Activated CD4-positive, alpha-beta memory T cell treated with anti-CD3 and anti-CD28 coated beads for 36 hours (primary cell): ENCODE results near the gene FARP2. TPM values are rescaled to one million over a fixed set of nuclear protein-coding genes. Genes with fewer than 3 reads are reported as not detected.

Experiments
- CTCF ChIA-PET: fragments of 350-600 bp; sonication (Branson Sonifier 250); formaldehyde crosslinking; loops from one replicate; lab custom pipeline; 2021; ENCODE audit warnings: antibody characterized with exemption, inconsistent platforms; lab: Charles Lee
- POLR2A ChIA-PET: fragments of 350-600 bp; sonication (Branson Sonifier 250); formaldehyde crosslinking; loops from one replicate; lab custom pipeline; 2021; ENCODE audit warnings: antibody characterized with exemption; lab: Charles Lee
- DNase-seq: peaks from one replicate; pipeline ENCODE4 v3.0.0-alpha.2; 2020
- H3K27ac Mint-ChIP-seq: one replicate; pipeline ENCODE4 v1.8.0; 2021; ENCODE audit warnings: mixed read lengths
- H3K27me3 Mint-ChIP-seq: one replicate; pipeline ENCODE4 v1.8.0; 2021; ENCODE audit warnings: mixed read lengths
- H3K36me3 Mint-ChIP-seq: one replicate; pipeline ENCODE4 v1.8.0; 2021; ENCODE audit warnings: mixed read lengths
- H3K4me1 Mint-ChIP-seq: one replicate; pipeline ENCODE4 v1.8.0; 2021; ENCODE audit warnings: low read depth, mixed read lengths
- H3K4me3 Mint-ChIP-seq: one replicate; pipeline ENCODE4 v1.8.0; 2021; ENCODE audit warnings: mild to moderate bottlenecking, mixed read lengths
- H3K9me3 Mint-ChIP-seq: one replicate; pipeline ENCODE4 v1.8.0; 2021; ENCODE audit warnings: mixed read lengths
- intact Hi-C: fragments of 100-400 bp; cut with micrococcal nuclease; formaldehyde crosslinking; loops from one replicate; pipeline ENCODE4 v1.15.1; 2023
- total RNA-seq, 2 experiments: library from RNA; stranded (reverse); gene quantifications; one replicate each; pipeline ENCODE4 v1.2.3, GENCODE V29; 2021

FARP2 gene
- total RNA-seq, 2 experiments from 2014 or later, result 25.1 to 29.5 TPM

DNA sequence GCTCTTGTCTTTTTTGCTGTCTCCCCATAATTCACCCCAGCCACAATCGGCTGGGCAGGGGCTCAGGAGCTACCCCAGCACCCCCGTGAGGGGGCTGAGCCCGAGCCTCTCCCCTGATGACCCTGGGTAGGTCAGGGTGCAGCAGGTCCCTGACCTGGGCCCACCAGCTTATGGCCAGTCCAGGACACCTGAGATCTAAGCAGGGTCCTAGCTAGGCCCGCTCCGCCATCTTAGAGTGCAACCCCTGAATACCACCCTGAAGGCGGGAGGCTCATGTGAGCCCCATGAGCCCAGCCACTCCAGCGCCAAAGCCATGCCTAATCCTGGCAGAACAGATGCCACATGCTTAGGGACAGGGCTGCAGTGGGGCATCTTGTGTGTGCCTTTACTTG is 136.1 kb downstream of the FARP2 start:
- no peak overlapping the region for H3K4me3 Mint-ChIP-seq
- no peaks in the 10 kb centered on the region for H3K4me1 Mint-ChIP-seq
- DNase-seq, result no peak
- no peaks in the 10 kb centered on the region for H3K27me3 Mint-ChIP-seq
- peaks cover under 1% of the 10 kb centered on the region for H3K36me3 Mint-ChIP-seq
- no peak overlapping the region for H3K27ac Mint-ChIP-seq
- ChIA-PET POLR2A (no interaction called here), CTCF (no interaction called here)
- intact Hi-C loops, result no loop called here
- H3K9me3 Mint-ChIP-seq, result no peaks in the 10 kb centered on the region

DNA sequence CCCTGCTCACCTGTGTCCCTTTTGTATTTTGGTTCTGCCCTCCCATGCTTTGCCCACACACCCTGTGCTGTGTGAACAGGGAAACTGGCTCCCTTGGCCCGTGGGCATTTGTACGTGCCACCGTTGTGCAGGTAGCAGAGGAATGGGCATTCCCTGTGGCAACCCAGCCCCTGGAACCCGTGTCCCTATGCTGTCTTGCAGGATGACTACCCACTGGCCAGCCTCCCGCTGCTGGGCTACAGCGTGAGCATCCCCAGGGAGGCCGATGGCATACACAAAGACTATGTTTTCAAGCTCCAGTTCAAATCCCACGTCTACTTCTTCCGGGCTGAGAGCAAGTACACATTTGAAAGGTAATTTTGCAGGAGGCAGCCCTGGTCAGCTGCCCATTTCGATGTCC is 137.0 kb downstream of the FARP2 start:
- DNase-seq, result no peak
- POLR2A ChIA-PET, result no interaction called here
- Mint-ChIP-seq H3K4me3 (no peak overlapping the region), H3K4me1 (no peaks in the 10 kb centered on the region), H3K9me3 (no peaks in the 10 kb centered on the region), H3K27me3 (no peaks in the 10 kb centered on the region), H3K27ac (no peak overlapping the region), H3K36me3 (peaks cover 1% of the 10 kb centered on the region)
- intact Hi-C loops, result no loop called here
- CTCF ChIA-PET, result interaction anchor here (1.2 kb wide), 1 partner anchor 134 kb away, joined by 3 read pairs; no protein-coding TSS in a partner anchor

DNA sequence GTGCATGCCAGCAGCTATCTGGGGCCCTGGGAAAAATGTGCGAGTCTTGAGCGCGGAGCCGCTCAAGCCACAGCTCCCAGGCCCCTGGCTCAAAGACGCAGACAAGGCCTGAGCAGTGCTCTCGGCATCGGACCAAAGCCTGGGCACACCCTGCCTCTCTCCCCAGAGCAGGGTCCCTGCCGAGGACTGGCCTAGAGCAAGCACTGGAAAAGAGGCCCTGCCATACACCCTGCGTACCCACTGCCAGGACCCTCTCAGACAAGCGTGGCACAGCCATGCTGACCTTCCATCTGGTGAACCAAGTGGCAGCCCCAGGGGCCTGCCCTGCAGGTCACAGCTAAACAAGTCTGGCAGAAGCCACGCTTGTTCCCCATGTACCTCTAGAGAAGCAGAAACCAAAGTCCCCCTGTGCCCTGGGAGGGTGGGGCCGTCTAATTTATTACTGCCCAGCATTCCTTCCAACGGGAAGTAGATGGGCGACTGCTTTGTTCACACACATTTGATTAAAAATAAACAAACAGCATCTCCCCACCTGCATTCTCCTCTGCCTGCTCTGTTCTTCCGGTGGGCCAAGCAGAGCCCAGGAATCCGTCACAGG is 138.3 kb downstream of the FARP2 start:
- Mint-ChIP-seq H3K4me3 (no peak overlapping the region), H3K27me3 (no peaks in the 10 kb centered on the region), H3K9me3 (no peaks in the 10 kb centered on the region), H3K27ac (no peak overlapping the region), H3K36me3 (peaks cover 4% of the 10 kb centered on the region), H3K4me1 (no peaks in the 10 kb centered on the region)
- POLR2A ChIA-PET, result interaction anchor here (0.6 kb wide), 1 partner anchor 13 kb away, joined by 3 read pairs; no protein-coding TSS in a partner anchor
- DNase-seq, result no peak
- CTCF ChIA-PET, result no interaction called here
- intact Hi-C loops, result no loop called here

- H3K36me3 Mint-ChIP-seq, result peaks cover 4% of the 10 kb centered on the region
- no peaks in the 10 kb centered on the region for H3K9me3 Mint-ChIP-seq
- H3K27ac Mint-ChIP-seq, result no peak overlapping the region
- no peaks in the 10 kb centered on the region for H3K27me3 Mint-ChIP-seq
- ChIA-PET POLR2A (no interaction called here), CTCF (no interaction called here)
- H3K4me3 Mint-ChIP-seq, result no peak overlapping the region
- intact Hi-C loops, result no loop called here
- no peak for DNase-seq
- no peaks in the 10 kb centered on the region for H3K4me1 Mint-ChIP-seq
These were observed 139.3 kb downstream of the FARP2 start for GRCh38 chr2:241495172-241496002.

DNA sequence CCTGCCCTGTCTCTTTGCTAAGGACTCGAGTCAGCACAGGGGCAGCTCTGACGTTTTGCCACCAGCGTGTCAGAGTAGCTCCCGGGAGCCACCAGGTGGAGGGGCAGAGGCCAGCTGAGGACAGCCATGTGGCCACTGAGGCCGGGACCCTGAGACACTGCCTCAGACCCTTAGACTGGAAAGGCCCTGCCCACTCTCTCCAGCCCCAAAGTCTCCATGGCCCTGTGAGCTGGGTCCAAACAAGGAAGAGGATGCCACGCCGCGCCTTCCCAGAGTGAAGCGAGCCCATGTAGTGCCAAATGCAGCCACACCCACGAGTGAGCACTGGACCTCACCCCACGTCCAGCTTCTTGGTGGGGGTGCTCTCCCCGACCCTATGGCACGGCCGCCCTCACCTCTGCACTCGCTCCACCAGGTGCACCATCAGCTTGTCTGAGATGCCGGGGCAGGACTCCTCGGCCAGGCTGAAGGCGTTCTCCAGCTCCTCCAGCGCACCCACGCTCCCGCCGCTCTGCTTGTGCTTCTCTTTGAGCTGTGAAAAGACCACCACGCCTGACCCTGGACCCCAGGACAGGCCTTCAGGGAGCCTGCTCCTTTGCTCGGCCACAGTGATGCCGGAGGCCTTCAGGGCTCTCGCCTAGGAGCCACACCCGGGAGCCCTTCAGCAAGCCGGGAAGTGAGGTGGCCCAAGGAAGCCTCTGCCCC is 140.1 kb downstream of the FARP2 start:
- Mint-ChIP-seq H3K27me3 (no peaks in the 10 kb centered on the region), H3K27ac (no peak overlapping the region), H3K4me1 (no peaks in the 10 kb centered on the region), H3K9me3 (no peaks in the 10 kb centered on the region), H3K4me3 (no peak overlapping the region), H3K36me3 (peaks cover 4% of the 10 kb centered on the region)
- POLR2A ChIA-PET, result no interaction called here
- intact Hi-C loops, result no loop called here
- no peak for DNase-seq
- CTCF ChIA-PET, result no interaction called here

GRCh38 chr2:241496904-241497877 is 141.1 kb downstream of the FARP2 start:
- no peaks in the 10 kb centered on the region for H3K4me1 Mint-ChIP-seq
- POLR2A ChIA-PET, result no interaction called here
- no peak overlapping the region for H3K27ac Mint-ChIP-seq
- H3K27me3 Mint-ChIP-seq, result no peaks in the 10 kb centered on the region
- peaks cover 4% of the 10 kb centered on the region for H3K36me3 Mint-ChIP-seq
- intact Hi-C loops, result no loop called here
- CTCF ChIA-PET, result no interaction called here
- no peaks in the 10 kb centered on the region for H3K9me3 Mint-ChIP-seq
- H3K4me3 Mint-ChIP-seq, result no peak overlapping the region
- no peak for DNase-seq

DNA sequence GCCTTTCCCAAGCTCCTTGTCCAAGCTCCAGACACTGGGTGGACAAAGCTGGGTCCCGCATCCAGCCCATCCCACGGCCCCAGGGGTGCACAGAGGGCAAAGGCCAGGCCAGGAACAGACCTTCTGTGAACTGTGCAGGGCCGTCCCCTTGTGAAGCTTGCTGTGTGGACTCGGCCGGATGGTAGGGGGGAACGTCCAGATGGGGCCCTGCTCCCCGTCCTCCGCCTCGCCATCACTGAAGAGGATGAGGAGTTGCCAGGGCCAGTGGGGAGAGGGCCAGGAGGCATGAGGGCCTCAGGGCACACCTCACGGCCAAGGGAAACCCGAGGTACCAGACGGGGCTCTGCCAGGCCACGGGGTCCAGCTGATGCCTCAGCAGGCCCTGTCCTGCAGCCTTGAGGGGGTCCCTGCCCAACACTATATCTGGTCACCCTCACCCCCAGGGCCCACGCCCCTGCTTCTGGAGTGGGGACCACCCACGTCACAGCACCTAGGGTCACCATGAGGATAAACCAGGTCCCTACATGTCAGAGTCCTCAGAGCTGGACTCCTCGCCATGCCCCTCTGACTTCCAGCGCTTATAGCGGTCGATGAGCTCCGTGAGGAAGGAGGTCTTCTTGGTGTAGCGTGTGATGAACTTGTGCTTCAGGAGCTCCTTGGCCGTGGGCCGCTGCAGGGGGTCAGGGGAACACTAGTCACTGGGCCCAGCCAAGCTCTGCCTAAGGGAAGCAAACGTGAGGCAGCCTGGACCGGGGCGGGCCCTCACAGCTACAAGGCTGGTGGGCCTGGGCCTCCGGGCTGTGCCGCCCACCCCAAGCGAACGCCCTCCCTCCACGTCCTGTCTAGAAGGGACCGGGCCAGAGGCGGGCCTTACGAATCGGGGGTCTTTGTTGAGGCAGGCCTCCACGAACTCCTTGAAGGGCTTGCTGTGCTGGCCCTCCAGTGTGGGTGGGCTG is 142.3 kb downstream of the FARP2 start:
- H3K36me3 Mint-ChIP-seq, result peaks cover 4% of the 10 kb centered on the region
- intact Hi-C loops, result no loop called here
- CTCF ChIA-PET, result no interaction called here
- no peaks in the 10 kb centered on the region for H3K9me3 Mint-ChIP-seq
- no peaks in the 10 kb centered on the region for H3K4me1 Mint-ChIP-seq
- no peak overlapping the region for H3K27ac Mint-ChIP-seq
- POLR2A ChIA-PET, result no interaction called here
- H3K27me3 Mint-ChIP-seq, result no peaks in the 10 kb centered on the region
- H3K4me3 Mint-ChIP-seq, result no peak overlapping the region
- no peak for DNase-seq

DNA sequence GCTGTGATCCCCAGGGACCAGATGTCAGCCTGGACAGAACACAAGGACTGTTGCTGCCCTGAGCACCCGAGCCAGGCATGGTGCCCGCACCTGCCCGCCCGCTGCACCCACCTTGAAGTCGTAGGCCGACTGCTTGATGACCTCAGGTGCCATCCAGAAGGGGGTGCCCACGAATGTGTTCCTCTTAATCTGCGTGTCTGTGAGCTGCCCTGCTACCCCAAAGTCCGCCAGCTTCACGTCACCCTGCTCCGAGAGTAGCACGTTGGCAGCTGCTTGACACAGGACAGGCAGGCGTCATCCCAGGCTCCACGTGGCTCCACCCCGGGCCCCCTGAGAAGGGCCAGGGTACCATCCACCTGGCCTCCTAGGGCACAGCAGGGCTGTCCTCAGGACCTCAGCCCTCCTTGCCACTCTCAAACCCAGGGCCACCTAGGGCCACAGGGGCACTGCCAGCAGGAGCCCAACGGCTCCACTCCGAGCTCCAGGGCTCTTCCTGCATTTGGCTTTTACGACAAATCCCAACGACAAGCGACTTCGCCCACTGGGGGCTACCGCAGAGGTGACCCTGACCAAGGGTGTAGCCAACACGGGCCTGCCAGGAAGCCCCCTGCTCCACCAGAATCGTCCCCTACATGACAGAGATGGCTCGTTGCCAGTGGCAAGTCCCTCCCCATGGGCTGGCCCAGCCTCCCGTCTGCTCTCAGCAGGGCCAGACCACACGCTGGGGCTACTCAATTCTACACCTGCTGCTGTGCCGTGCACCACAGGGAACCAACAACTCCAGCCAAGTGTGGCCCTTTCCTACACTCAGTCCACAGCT is 143.3 kb downstream of the FARP2 start:
- H3K4me1 Mint-ChIP-seq, result no peaks in the 10 kb centered on the region
- intact Hi-C loops, result no loop called here
- no peaks in the 10 kb centered on the region for H3K27me3 Mint-ChIP-seq
- H3K4me3 Mint-ChIP-seq, result no peak overlapping the region
- H3K9me3 Mint-ChIP-seq, result no peaks in the 10 kb centered on the region
- no peak for DNase-seq
- H3K36me3 Mint-ChIP-seq, result peaks cover 4% of the 10 kb centered on the region
- H3K27ac Mint-ChIP-seq, result no peak overlapping the region
- ChIA-PET POLR2A (no interaction called here), CTCF (no interaction called here)

DNA sequence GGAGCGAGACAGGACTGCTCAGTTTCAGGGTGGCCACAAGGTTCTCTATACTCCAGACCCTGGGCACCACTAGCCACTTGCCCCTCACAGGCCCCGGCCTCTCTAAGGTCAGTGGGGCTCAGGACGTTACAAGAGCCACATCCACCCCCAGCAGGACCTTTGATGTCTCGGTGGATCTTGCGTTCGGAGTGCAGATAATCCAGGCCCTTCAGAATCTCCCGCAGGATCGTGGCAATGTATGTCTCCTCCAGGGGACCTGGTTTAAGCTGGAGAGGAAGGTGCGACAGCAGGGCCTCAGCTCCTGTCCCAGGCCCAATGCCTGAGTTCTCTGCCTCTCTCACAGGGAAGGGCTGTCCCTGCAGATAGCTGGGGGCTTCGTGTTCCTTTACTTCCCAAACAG is 143.9 kb downstream of the FARP2 start:
- Mint-ChIP-seq H3K27me3 (no peaks in the 10 kb centered on the region), H3K9me3 (no peaks in the 10 kb centered on the region), H3K27ac (no peak overlapping the region), H3K36me3 (peaks cover 4% of the 10 kb centered on the region), H3K4me1 (no peaks in the 10 kb centered on the region), H3K4me3 (no peak overlapping the region)
- intact Hi-C loops, result no loop called here
- ChIA-PET CTCF (no interaction called here), POLR2A (no interaction called here)
- no peak for DNase-seq

- H3K36me3 Mint-ChIP-seq, result peaks cover 4% of the 10 kb centered on the region
- no peak for DNase-seq
- no peaks in the 10 kb centered on the region for H3K9me3 Mint-ChIP-seq
- H3K4me3 Mint-ChIP-seq, result no peak overlapping the region
- no peak overlapping the region for H3K27ac Mint-ChIP-seq
- CTCF ChIA-PET, result no interaction called here
- H3K4me1 Mint-ChIP-seq, result no peaks in the 10 kb centered on the region
- H3K27me3 Mint-ChIP-seq, result no peaks in the 10 kb centered on the region
- POLR2A ChIA-PET, result no interaction called here
- intact Hi-C loops, result no loop called here
These were observed 144.4 kb downstream of the FARP2 start for GRCh38 chr2:241500431-241500975.
